Measurements from ENCODE around the gene ERI3. TPM values are rescaled to one million over a fixed set of nuclear protein-coding genes. Genes with fewer than 3 reads are reported as not detected.

Gene ERI3
- total and polyA plus RNA-seq, 5 donors from 2014 or later, result 27.6 to 39.8 (median 34.6) TPM

DNA sequence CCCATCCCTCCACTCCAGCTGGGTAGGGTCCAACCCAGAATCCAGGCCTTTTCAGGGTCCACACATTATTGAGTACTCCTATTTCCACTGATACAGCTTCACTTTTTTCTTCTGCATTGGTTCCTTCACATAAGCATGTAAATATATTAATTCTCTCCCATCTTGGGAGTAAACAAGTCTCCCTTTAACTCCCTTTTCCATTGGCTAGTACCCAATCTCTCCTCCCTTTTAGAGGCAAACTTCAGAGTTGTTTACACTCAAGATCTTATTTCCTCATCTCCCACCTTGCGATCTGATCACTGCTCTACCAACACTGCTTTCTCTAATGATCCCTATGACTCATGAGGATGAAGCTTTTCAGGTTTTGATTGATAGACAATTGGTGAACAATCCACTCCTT, 121.5 kb downstream of the ERI3 start:
- DNase-seq (no peak), ATAC-seq (ENCODE audit: low read depth in 2 of 2) (no peak)
- H3K27ac Mint-ChIP-seq, result no peak overlapping the region
- H3K27me3 ChIP-seq (ENCODE audit: control insufficient read depth, insufficient read depth, low read length), result no peaks in the 10 kb centered on the region
- H3K36me3 Mint-ChIP-seq, result peaks cover 31% of the 10 kb centered on the region
- peaks cover 3% of the 10 kb centered on the region for H3K4me1 ChIP-seq (ENCODE audit: control insufficient read depth, insufficient read depth, low read length, poor library complexity, severe bottlenecking)
- H3K27ac ChIP-seq (ENCODE audit: insufficient read depth, low read length, poor library complexity, severe bottlenecking), result no peak overlapping the region
- no peaks in the 10 kb centered on the region for H3K27me3 Mint-ChIP-seq
- no peaks in the 10 kb centered on the region for H3K9me3 ChIP-seq (ENCODE audit: control insufficient read depth in 2 of 2, low read length in 2 of 2)
- no peak overlapping the region for H3K4me3 ChIP-seq (ENCODE audit: low read depth, low read length)
- H3K4me3 Mint-ChIP-seq, result peak overlapping the region in 1 of 4 donors; percentile 58
- peaks cover 0 to 6% (median 0%) of the 10 kb centered on the region in 4 donors for H3K4me1 Mint-ChIP-seq
- H3K9me3 Mint-ChIP-seq, result no peaks in the 10 kb centered on the region
- peaks cover 6% of the 10 kb centered on the region for H3K36me3 ChIP-seq (ENCODE audit: control insufficient read depth, insufficient read depth, low read length)

DNA sequence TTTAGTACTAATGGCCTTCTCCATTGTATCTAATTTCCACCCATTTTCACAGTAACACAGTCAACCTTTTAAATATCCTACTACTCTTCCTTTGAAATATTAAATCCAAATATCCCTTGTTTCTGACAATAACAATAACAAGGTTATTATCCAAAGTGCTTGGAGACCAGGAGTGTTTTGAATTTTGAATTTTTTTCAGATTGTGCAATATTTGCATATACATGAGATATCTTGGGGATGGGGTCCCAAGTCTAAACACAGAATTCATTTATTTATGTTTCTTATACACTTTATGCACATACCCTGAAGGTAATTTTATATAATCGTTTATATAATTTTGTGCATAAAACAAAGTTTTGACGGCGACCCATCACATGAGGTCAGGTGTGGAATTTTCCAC, 124.3 kb downstream of the ERI3 start:
- Histone ChIP-seq H3K4me3 (ENCODE audit: low read depth, low read length) (no peak overlapping the region), H3K27ac (ENCODE audit: insufficient read depth, low read length, poor library complexity, severe bottlenecking) (no peak overlapping the region), H3K9me3 (ENCODE audit: control insufficient read depth in 2 of 2, low read length in 2 of 2) (no peaks in the 10 kb centered on the region), H3K36me3 (ENCODE audit: control insufficient read depth, insufficient read depth, low read length) (peaks cover 8% of the 10 kb centered on the region), H3K4me1 (ENCODE audit: control insufficient read depth, insufficient read depth, low read length, poor library complexity, severe bottlenecking) (no peaks in the 10 kb centered on the region), H3K27me3 (ENCODE audit: control insufficient read depth, insufficient read depth, low read length) (no peaks in the 10 kb centered on the region)
- H3K27me3 Mint-ChIP-seq, result no peaks in the 10 kb centered on the region
- no peak for ATAC-seq (ENCODE audit: low read depth in 2 of 2)
- H3K4me1 Mint-ChIP-seq, result no peaks in the 10 kb centered on the region
- H3K27ac Mint-ChIP-seq, result no peak overlapping the region
- no peak overlapping the region for H3K4me3 Mint-ChIP-seq
- H3K36me3 Mint-ChIP-seq, result peaks cover 42% of the 10 kb centered on the region
- DNase-seq, result no peak
- peaks cover 0 to 3% (median 0%) of the 10 kb centered on the region in 7 donors for H3K9me3 Mint-ChIP-seq

DNA sequence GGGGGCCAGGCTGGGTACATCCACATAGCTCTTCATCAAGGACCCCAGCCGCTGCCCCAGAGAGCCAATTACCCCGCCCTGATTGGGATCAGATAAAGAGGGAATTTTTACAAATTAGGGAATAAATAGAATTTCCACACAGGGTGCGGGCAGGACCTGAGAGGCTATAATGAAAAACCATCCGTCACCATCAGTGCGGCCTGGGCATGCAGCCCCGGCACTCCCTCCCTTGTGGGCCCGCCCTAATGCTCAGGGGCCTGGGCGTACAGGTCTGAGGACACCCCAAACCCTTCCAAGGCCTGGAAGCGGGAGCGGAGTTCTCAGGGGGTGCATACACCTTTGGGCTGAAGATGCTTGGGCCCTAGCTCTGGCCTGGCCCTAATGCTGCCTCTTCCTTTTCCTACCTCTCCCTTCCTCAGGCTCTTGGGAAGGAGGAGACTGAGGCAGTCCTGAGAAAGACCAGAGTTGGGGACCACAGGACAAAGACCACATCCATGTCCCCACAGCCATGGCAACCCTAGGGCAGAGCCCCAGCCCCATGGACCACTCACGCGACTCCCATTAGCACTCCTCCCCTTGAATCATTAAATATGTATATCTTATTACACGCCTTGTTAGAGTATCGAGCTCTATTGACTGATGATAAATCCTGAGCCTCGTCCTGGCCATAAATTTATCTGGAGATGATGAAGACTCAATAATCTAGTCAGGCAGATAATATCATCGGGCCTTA, 125.5 kb downstream of the ERI3 start:
- peaks cover 43% of the 10 kb centered on the region for H3K36me3 Mint-ChIP-seq
- Histone ChIP-seq H3K4me1 (ENCODE audit: control insufficient read depth, insufficient read depth, low read length, poor library complexity, severe bottlenecking) (no peaks in the 10 kb centered on the region), H3K27me3 (ENCODE audit: control insufficient read depth, insufficient read depth, low read length) (no peaks in the 10 kb centered on the region), H3K27ac (ENCODE audit: insufficient read depth, low read length, poor library complexity, severe bottlenecking) (no peak overlapping the region), H3K4me3 (ENCODE audit: low read depth, low read length) (no peak overlapping the region), H3K9me3 (ENCODE audit: control insufficient read depth in 2 of 2, low read length in 2 of 2) (no peaks in the 10 kb centered on the region), H3K36me3 (ENCODE audit: control insufficient read depth, insufficient read depth, low read length) (peaks cover 11% of the 10 kb centered on the region)
- H3K27me3 Mint-ChIP-seq, result no peaks in the 10 kb centered on the region
- peaks cover 0 to 3% (median 0%) of the 10 kb centered on the region in 7 donors for H3K9me3 Mint-ChIP-seq
- ATAC-seq (ENCODE audit: low read depth in 2 of 2) (no peak), DNase-seq (no peak)
- no peak overlapping the region for H3K27ac Mint-ChIP-seq
- no peaks in the 10 kb centered on the region for H3K4me1 Mint-ChIP-seq
- no peak overlapping the region for H3K4me3 Mint-ChIP-seq

DNA sequence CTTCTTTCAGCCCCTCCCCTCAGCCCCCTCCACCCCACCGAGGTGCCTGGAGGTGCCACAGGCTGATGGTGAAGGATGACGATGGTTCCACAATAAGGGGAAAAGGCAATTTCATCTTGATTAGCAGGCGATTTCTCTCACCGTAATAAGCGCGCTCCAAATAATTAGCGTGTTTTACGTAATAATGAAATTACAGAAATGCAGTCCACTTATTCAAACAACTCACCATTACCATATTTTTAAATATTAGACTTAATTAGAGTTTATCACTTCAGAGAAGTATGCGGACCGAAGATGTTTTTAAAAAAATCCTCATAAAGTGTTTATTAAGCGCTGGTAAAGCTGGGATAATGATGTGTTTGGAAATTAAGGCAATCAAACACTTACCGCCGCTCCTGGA, 126.8 kb downstream of the ERI3 start:
- H3K4me3 ChIP-seq (ENCODE audit: low read depth, low read length), result no peak overlapping the region
- H3K9me3 ChIP-seq (ENCODE audit: control insufficient read depth in 2 of 2, low read length in 2 of 2), result no peaks in the 10 kb centered on the region
- peaks cover 0 to 3% (median 0%) of the 10 kb centered on the region in 7 donors for H3K9me3 Mint-ChIP-seq
- H3K36me3 ChIP-seq (ENCODE audit: control insufficient read depth, insufficient read depth, low read length), result peaks cover 11% of the 10 kb centered on the region
- peaks cover 38% of the 10 kb centered on the region for H3K36me3 Mint-ChIP-seq
- H3K27ac Mint-ChIP-seq, result peak overlapping the region in 1 of 3 donors; percentile 14
- no peak overlapping the region for H3K4me3 Mint-ChIP-seq
- ATAC-seq (ENCODE audit: low read depth in 2 of 2) (no peak), DNase-seq (no peak)
- H3K4me1 ChIP-seq (ENCODE audit: control insufficient read depth, insufficient read depth, low read length, poor library complexity, severe bottlenecking), result peaks cover 2% of the 10 kb centered on the region
- H3K27me3 ChIP-seq (ENCODE audit: control insufficient read depth, insufficient read depth, low read length), result no peaks in the 10 kb centered on the region
- no peak overlapping the region for H3K27ac ChIP-seq (ENCODE audit: insufficient read depth, low read length, poor library complexity, severe bottlenecking)
- peaks cover 0 to 8% (median 3%) of the 10 kb centered on the region in 4 donors for H3K4me1 Mint-ChIP-seq
- no peaks in the 10 kb centered on the region for H3K27me3 Mint-ChIP-seq

DNA sequence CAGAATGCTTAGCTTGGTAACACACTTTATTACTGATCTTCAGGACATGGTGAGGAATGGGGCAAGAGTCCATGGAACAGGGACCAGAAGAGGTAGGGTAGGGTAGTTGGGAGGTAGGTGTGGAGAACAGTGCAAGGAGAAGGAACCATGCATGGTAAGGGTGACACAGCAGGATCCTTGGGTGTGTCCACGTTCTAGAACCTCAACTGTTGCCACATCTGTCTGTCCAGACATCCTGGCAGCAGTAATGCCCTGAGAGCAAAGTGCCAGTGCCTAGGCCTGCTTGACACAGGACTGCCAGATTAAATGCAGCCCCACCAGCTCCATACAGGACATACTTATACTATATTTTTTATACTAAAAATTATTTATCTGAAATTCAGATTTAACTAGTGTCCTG, 127.8 kb downstream of the ERI3 start:
- Mint-ChIP-seq H3K27me3 (no peaks in the 10 kb centered on the region), H3K4me3 (no peak overlapping the region), H3K9me3 (peaks cover 0 to 3% (median 0%) of the 10 kb centered on the region in 7 donors), H3K36me3 (peaks cover 28% of the 10 kb centered on the region), H3K4me1 (peaks cover 0 to 15% (median 3%) of the 10 kb centered on the region in 4 donors), H3K27ac (no peak overlapping the region)
- peaks cover 4% of the 10 kb centered on the region for H3K4me1 ChIP-seq (ENCODE audit: control insufficient read depth, insufficient read depth, low read length, poor library complexity, severe bottlenecking)
- no peak overlapping the region for H3K4me3 ChIP-seq (ENCODE audit: low read depth, low read length)
- H3K27me3 ChIP-seq (ENCODE audit: control insufficient read depth, insufficient read depth, low read length), result no peaks in the 10 kb centered on the region
- DNase-seq (peak in 1 of 3 donors; percentile 20), ATAC-seq (ENCODE audit: low read depth in 2 of 2) (no peak)
- peaks cover 11% of the 10 kb centered on the region for H3K36me3 ChIP-seq (ENCODE audit: control insufficient read depth, insufficient read depth, low read length)
- no peaks in the 10 kb centered on the region for H3K9me3 ChIP-seq (ENCODE audit: control insufficient read depth in 2 of 2, low read length in 2 of 2)
- H3K27ac ChIP-seq (ENCODE audit: insufficient read depth, low read length, poor library complexity, severe bottlenecking), result no peak overlapping the region

DNA sequence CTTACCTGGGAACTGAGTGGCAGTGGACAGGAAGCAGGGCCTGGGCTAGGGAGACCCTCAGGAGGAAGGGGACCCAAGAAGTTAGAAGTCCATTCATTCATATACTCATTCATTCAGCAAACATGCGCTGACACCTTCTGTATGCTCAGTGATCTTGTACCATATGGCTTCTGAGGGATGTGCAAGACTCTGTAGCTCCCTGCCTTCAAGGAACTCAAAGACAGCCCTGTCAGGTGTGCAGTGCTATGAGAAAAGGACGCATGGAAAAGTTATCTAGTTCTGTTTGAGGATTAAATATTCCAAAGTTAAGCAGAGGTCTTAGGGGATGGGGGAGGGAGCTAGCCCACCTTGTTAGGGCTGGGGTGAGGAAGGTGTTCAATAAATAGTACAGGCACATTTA, 129.3 kb downstream of the ERI3 start:
- no peak for ATAC-seq (ENCODE audit: low read depth in 2 of 2)
- H3K36me3 ChIP-seq (ENCODE audit: control insufficient read depth, insufficient read depth, low read length), result peaks cover 14% of the 10 kb centered on the region
- H3K27me3 ChIP-seq (ENCODE audit: control insufficient read depth, insufficient read depth, low read length), result no peaks in the 10 kb centered on the region
- no peak overlapping the region for H3K27ac ChIP-seq (ENCODE audit: insufficient read depth, low read length, poor library complexity, severe bottlenecking)
- Mint-ChIP-seq H3K27me3 (no peaks in the 10 kb centered on the region), H3K36me3 (peaks cover 26% of the 10 kb centered on the region), H3K9me3 (peaks cover 0 to 3% (median 0%) of the 10 kb centered on the region in 7 donors), H3K4me1 (peaks cover 0 to 15% (median 3%) of the 10 kb centered on the region in 4 donors), H3K4me3 (no peak overlapping the region), H3K27ac (peak overlapping the region in 1 of 3 donors; percentile 52)
- H3K4me1 ChIP-seq (ENCODE audit: control insufficient read depth, insufficient read depth, low read length, poor library complexity, severe bottlenecking), result peaks cover 4% of the 10 kb centered on the region
- H3K9me3 ChIP-seq (ENCODE audit: control insufficient read depth in 2 of 2, low read length in 2 of 2), result no peaks in the 10 kb centered on the region
- no peak for DNase-seq
- H3K4me3 ChIP-seq (ENCODE audit: low read depth, low read length), result no peak overlapping the region

DNA sequence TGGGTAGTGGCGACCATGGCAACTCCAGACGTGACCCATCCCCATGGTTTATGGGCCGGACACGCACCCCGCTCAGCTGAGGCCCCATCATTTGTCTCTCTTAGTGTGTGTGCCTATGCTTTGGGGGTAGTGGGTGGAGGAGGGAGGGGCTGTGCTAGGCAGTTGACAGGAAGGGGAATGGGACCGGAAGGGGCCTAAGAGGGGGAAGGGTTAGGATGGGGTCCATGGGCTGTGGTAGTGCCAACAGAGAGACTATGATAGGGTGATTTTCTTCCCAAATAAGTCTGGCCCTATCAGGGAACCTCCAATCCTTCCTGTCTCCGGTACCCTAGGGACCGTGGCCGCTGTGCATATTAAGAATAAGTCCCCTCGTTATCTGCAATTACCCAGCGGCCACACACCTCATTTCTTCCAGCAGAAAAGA, 131.9 kb downstream of the ERI3 start:
- H3K4me3 Mint-ChIP-seq, result no peak overlapping the region

More for the DNA sequence above, 131.9 kb downstream of the ERI3 start:
- no peaks in the 10 kb centered on the region for H3K9me3 ChIP-seq (ENCODE audit: control insufficient read depth in 2 of 2, low read length in 2 of 2)
- Mint-ChIP-seq H3K36me3 (peaks cover 29% of the 10 kb centered on the region), H3K9me3 (peaks cover 0 to 3% (median 0%) of the 10 kb centered on the region in 7 donors), H3K27ac (peak overlapping the region; percentile 30 to 78 (median 72)), H3K27me3 (no peaks in the 10 kb centered on the region), H3K4me1 (peaks cover 0 to 15% (median 3%) of the 10 kb centered on the region in 4 donors)
- H3K36me3 ChIP-seq (ENCODE audit: control insufficient read depth, insufficient read depth, low read length), result peaks cover 40% of the 10 kb centered on the region
- H3K27ac ChIP-seq (ENCODE audit: insufficient read depth, low read length, poor library complexity, severe bottlenecking), result no peak overlapping the region
- no peak overlapping the region for H3K4me3 ChIP-seq (ENCODE audit: low read depth, low read length)
- no peak for DNase-seq
- no peaks in the 10 kb centered on the region for H3K27me3 ChIP-seq (ENCODE audit: control insufficient read depth, insufficient read depth, low read length)
- H3K4me1 ChIP-seq (ENCODE audit: control insufficient read depth, insufficient read depth, low read length, poor library complexity, severe bottlenecking), result peaks cover 4% of the 10 kb centered on the region
- no peak for ATAC-seq (ENCODE audit: low read depth in 2 of 2)
